OCI-LY3 (cell line): ENCODE measurements around the gene CCDC154.

Source experiments
- H2AFZ ChIP-seq: fragments of 200-600, 300-600 bp; shearing (Covaris generic); 2 replicates; pipeline ENCODE4 v1.6.0; 2014; ENCODE audit warnings: antibody characterized with exemption, low read depth, low read length
- H3K27ac ChIP-seq: fragments of 200-600, 300-600 bp; sonication (generic); 2 replicates; pipeline ENCODE4 v1.5.1; 2014; ENCODE audit warnings: mild to moderate bottlenecking, low read length, moderate library complexity, mixed read lengths
- H3K27me3 ChIP-seq: fragments of 200-600, 300-600 bp; sonication (generic); 2 replicates; pipeline ENCODE4 v1.6.1; 2014; ENCODE audit warnings: low read depth, low read length, mixed read lengths
- H3K36me3 ChIP-seq: fragments of 200-600, 300-600 bp; sonication (generic); replicated peaks from 2 replicates; pipeline ENCODE3; 2014; ENCODE audit warnings: low read depth, low read length, mixed read lengths
- H3K4me1 ChIP-seq: fragments of 300-600, 200-600 bp; sonication (generic); 2 replicates; pipeline ENCODE4 v1.6.1; 2014; ENCODE audit warnings: low read length, mixed read lengths
- H3K4me2 ChIP-seq: fragments of 200-600, 300-600 bp; sonication (generic); 2 replicates; pipeline ENCODE4 v1.6.1; 2014; ENCODE audit warnings: low read length, mixed read lengths
- H3K4me3 ChIP-seq: fragments of 300-600, 200-600 bp; sonication (generic); 2 replicates; pipeline ENCODE4 v1.5.1; 2014; ENCODE audit warnings: antibody characterized with exemption, mild to moderate bottlenecking, low read length, moderate library complexity
- H3K79me2 ChIP-seq: fragments of 300-600, 200-600 bp; shearing (Covaris generic); 2 replicates; pipeline ENCODE4 v1.6.1; 2014; ENCODE audit warnings: mild to moderate bottlenecking, low read length, mixed read lengths
- H3K9ac ChIP-seq: fragments of 300-600, 200-600 bp; shearing (Covaris generic); 2 replicates; pipeline ENCODE4 v1.6.0; 2014; ENCODE audit warnings: mild to moderate bottlenecking, low read length, moderate library complexity
- H3K9me3 ChIP-seq: fragments of 200-600, 300-600 bp; shearing (Covaris generic); 2 replicates; pipeline ENCODE4 v1.6.1; 2014; ENCODE audit warnings: low read length, mixed read lengths; ENCODE audit not compliant: insufficient read depth
- H4K20me1 ChIP-seq: fragments of 200-600, 300-600 bp; sonication (generic); 2 replicates; pipeline ENCODE4 v1.6.1; 2016; ENCODE audit warnings: low read length, mixed read lengths; ENCODE audit not compliant: insufficient read depth
- CTCF ChIP-seq: fragments of 200-600, 300-600 bp; sonication (generic); IDR thresholded peaks from 2 replicates; pipeline ENCODE4 v1.5.1; 2014; ENCODE audit warnings: antibody characterized with exemption, low read length, low read depth
- EZH2phosphoT487 ChIP-seq: fragments of 200-600 bp; shearing (Covaris generic); IDR thresholded peaks from 2 replicates; pipeline ENCODE4 v1.6.1; 2018; ENCODE audit warnings: antibody characterized with exemption, mixed run types, low read depth

CCDC154 gene

GRCh38 chr16:1414532-1415260 is 29.7 kb downstream of the CCDC154 start, which contains the start of gene UNKL:
UNKL (minus strand) TSS chr16:1414704; CDS start chr16:1414691, 13 bp downstream.
- Histone ChIP-seq H4K20me1 (peaks cover 7% of the 10 kb centered on the region), H2AFZ (no peak within 1 kb of the TSS), H3K9me3 (no peaks in the 10 kb centered on the region), H3K79me2 (peaks cover 33% of the 10 kb centered on the region), H3K4me2 (peak within 1 kb of the TSS; percentile 85), H3K27ac (peak within 1 kb of the TSS; percentile 71), H3K36me3 (peaks cover 17% of the 10 kb centered on the region), H3K27me3 (no peaks in the 10 kb centered on the region), H3K9ac (peak within 1 kb of the TSS; percentile 87), H3K4me3 (peak within 1 kb of the TSS; percentile 88), H3K4me1 (peaks cover 5% of the 10 kb centered on the region; the same call in 1 of the 2 replicates)
- no peak for TF ChIP-seq EZH2phosphoT487
- TF ChIP-seq CTCF, result no peak

GRCh38 chr16:1413684-1414531 is 30.4 kb downstream of the CCDC154 start:
- H2AFZ ChIP-seq, result no peak overlapping the region
- TF ChIP-seq CTCF (peak; percentile 73), EZH2phosphoT487 (no peak)
- no peaks in the 10 kb centered on the region for H3K9me3 ChIP-seq
- H3K27ac ChIP-seq, result peak overlapping the region; percentile 63
- H3K4me1 ChIP-seq, result peaks cover 3% of the 10 kb centered on the region; the same call in 1 of the 2 replicates
- peaks cover 27% of the 10 kb centered on the region for H3K79me2 ChIP-seq
- H3K9ac ChIP-seq, result peak overlapping the region; percentile 87
- peaks cover 17% of the 10 kb centered on the region for H3K36me3 ChIP-seq
- H3K4me3 ChIP-seq, result peak overlapping the region; percentile 88
- no peaks in the 10 kb centered on the region for H3K27me3 ChIP-seq
- peak overlapping the region; percentile 72 for H3K4me2 ChIP-seq
- H4K20me1 ChIP-seq, result peaks cover 13% of the 10 kb centered on the region

GRCh38 chr16:1412847-1413246 is 31.5 kb downstream of the CCDC154 start:
- Histone ChIP-seq H3K27ac (no peak overlapping the region), H3K79me2 (peaks cover 24% of the 10 kb centered on the region), H3K4me2 (no peak overlapping the region)

More at GRCh38 chr16:1412847-1413246, 31.5 kb downstream of the CCDC154 start:
- no peaks in the 10 kb centered on the region for H3K27me3 ChIP-seq
- H3K9ac ChIP-seq, result no peak overlapping the region
- peaks cover 15% of the 10 kb centered on the region for H3K36me3 ChIP-seq
- peaks cover 8% of the 10 kb centered on the region; the same call in 1 of the 2 replicates for H3K4me1 ChIP-seq
- no peak overlapping the region for H2AFZ ChIP-seq
- H3K9me3 ChIP-seq, result no peaks in the 10 kb centered on the region
- H3K4me3 ChIP-seq, result no peak overlapping the region
- TF ChIP-seq EZH2phosphoT487 (no peak), CTCF (no peak)
- peaks cover 19% of the 10 kb centered on the region for H4K20me1 ChIP-seq
